K562 (cell line): ENCODE measurements around the gene EML5. TPM values are rescaled to one million over a fixed set of nuclear protein-coding genes. Genes with fewer than 3 reads are reported as not detected.

Experiments
- CREB1 ChIP-seq, 2 experiments: sonication (generic) in 1 of 2; formaldehyde crosslinking in 1 of 2; IDR thresholded peaks; 2 replicates each; pipeline versions ENCODE4 v1.6.1 to v1.8.0; 2012 to 2022; ENCODE audit warnings: inconsistent platforms in 1 of 2, mild to moderate bottlenecking in 1 of 2, missing genetic modification reagents in 1 of 2, moderate library complexity in 1 of 2
- MEF2D ChIP-seq: conservative IDR thresholded peaks from 2 replicates; pipeline ENCODE4 v1.6.1; 2016; ENCODE audit warnings: low read depth, missing genetic modification characterization, missing compliant biosample characterization
- ZBTB40 ChIP-seq, 2 experiments: fragments of 450-650 bp in 1 of 2; sonication (generic) in 1 of 2; formaldehyde crosslinking in 1 of 2; IDR thresholded peaks; 2 replicates each; pipeline versions ENCODE4 v1.7.1 to v1.9.0; 2016 to 2022; ENCODE audit warnings: inconsistent platforms in 1 of 2, mild to moderate bottlenecking in 1 of 2, missing genetic modification reagents in 1 of 2
- polyA plus RNA-seq, 8 experiments: library from polyadenylated mRNA; depleted of rRNA in 4 of 8; stranded (reverse) in 5 of 8; unstranded in 3 of 8; fragments of >200 nt; fragmentation: Nextera tagmentation in 2 of 8; fragmentation: Illumina TruSeq in 1 of 8; extraction: Ambion mirVana in 2 of 8; extraction: Trizol in 1 of 8; gene quantifications; 2 replicates each; pipeline versions ENCODE4 v1.2.1 to v1.2.3, GENCODE V29; 2011 to 2014; ENCODE audit warnings: inconsistent platforms in 1 of 8, missing spikeins in 1 of 8
- total RNA-seq, 7 experiments: library from RNA; depleted of rRNA in 6 of 7; stranded (reverse); fragments of >200 nt in 6 of 7; fragmentation: Illumina TruSeq in 2 of 7; extraction: Trizol in 2 of 7; gene quantifications; 2 replicates each; pipeline versions ENCODE4 v1.2.1 to v1.2.3, GENCODE V29; 2011 to 2021; ENCODE audit warnings: low replicate concordance in 1 of 7
- TF ChIP-seq, protein P1 (sequence below): fragments of 200-800 bp; sonication (Bioruptor generic); IDR thresholded peaks from 2 replicates; pipeline ENCODE4 v1.6.1; 2016; ENCODE audit warnings: missing genetic modification characterization, missing compliant biosample characterization

EML5 gene
- total and polyA plus RNA-seq, 9 of the 15 experiments (the other 6 are each of a cell fraction or from before 2014, with no cell fraction given) = 0.06 to 0.34 (median 0.22) TPM

DNA sequence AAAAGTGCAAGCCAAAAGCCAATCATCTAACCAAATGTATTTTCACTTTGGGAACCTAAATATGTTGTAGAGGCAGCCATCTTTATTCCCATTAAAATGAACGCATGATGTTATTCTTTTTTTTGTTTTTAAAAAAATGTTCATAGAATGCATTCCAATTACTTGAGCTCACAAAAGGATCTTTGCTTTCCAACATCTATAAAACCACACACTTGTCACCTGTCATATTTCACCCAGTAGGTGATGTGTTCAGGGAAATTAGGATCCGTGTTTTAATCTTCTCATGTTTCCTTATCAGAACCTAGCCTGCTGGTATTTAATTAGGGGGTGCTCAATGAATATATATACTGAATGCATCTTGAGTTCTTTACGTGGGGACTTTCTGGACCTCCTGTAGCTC lies 45.3 kb upstream of the EML5 start (continued):
- TF ChIP-seq ZBTB40 (IDR thresholded peaks at IDR 0.05) (no peak), ZBTB40 (CRISPR knock-in tag; IDR thresholded peaks at IDR 0.05) (no peak), CREB1 (IDR thresholded peaks at IDR 0.05) (no peak), CREB1 (CRISPR knock-in tag; IDR thresholded peaks at IDR 0.05) (no peak), MEF2D (no peak)
- TF ChIP-seq, protein P1, sequence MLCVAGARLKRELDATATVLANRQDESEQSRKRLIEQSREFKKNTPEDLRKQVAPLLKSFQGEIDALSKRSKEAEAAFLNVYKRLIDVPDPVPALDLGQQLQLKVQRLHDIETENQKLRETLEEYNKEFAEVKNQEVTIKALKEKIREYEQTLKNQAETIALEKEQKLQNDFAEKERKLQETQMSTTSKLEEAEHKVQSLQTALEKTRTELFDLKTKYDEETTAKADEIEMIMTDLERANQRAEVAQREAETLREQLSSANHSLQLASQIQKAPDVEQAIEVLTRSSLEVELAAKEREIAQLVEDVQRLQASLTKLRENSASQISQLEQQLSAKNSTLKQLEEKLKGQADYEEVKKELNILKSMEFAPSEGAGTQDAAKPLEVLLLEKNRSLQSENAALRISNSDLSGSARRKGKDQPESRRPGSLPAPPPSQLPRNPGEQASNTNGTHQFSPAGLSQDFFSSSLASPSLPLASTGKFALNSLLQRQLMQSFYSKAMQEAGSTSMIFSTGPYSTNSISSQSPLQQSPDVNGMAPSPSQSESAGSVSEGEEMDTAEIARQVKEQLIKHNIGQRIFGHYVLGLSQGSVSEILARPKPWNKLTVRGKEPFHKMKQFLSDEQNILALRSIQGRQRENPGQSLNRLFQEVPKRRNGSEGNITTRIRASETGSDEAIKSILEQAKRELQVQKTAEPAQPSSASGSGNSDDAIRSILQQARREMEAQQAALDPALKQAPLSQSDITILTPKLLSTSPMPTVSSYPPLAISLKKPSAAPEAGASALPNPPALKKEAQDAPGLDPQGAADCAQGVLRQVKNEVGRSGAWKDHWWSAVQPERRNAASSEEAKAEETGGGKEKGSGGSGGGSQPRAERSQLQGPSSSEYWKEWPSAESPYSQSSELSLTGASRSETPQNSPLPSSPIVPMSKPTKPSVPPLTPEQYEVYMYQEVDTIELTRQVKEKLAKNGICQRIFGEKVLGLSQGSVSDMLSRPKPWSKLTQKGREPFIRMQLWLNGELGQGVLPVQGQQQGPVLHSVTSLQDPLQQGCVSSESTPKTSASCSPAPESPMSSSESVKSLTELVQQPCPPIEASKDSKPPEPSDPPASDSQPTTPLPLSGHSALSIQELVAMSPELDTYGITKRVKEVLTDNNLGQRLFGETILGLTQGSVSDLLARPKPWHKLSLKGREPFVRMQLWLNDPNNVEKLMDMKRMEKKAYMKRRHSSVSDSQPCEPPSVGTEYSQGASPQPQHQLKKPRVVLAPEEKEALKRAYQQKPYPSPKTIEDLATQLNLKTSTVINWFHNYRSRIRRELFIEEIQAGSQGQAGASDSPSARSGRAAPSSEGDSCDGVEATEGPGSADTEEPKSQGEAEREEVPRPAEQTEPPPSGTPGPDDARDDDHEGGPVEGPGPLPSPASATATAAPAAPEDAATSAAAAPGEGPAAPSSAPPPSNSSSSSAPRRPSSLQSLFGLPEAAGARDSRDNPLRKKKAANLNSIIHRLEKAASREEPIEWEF (CRISPR knock-in tag) = no peak
